NCI-H2029 (cell line): ENCODE data around the gene TMEM184A.

Source experiments
- DNase-seq: peaks from one replicate; lab custom pipeline; 2025; lab: John Stamatoyannopoulos, UW

Gene TMEM184A

GRCh38 chr7:1567896-1568510 is 12.0 kb upstream of the TMEM184A start:
- DNase-seq = no peak

GRCh38 chr7:1567049-1567771 is 11.2 kb upstream of the TMEM184A start:
- DNase-seq = no peak

- no peak for DNase-seq
Measured at GRCh38 chr7:1566687-1567048, 10.7 kb upstream of the TMEM184A start.

GRCh38 chr7:1564603-1565022 is 8.6 kb upstream of the TMEM184A start:
- no peak for DNase-seq

GRCh38 chr7:1563981-1564602 is 8.1 kb upstream of the TMEM184A start:
- DNase-seq = no peak

- DNase-seq = no peak
Measured at GRCh38 chr7:1562597-1563051, 6.6 kb upstream of the TMEM184A start.

- no peak for DNase-seq
Measured at GRCh38 chr7:1562116-1562515, 6.1 kb upstream of the TMEM184A start.

GRCh38 chr7:1561036-1561940 is 5.3 kb upstream of the TMEM184A start:
- DNase-seq = no peak

GRCh38 chr7:1560620-1561031 is 4.6 kb upstream of the TMEM184A start:
- no peak for DNase-seq

- no peak for DNase-seq
Measured at GRCh38 chr7:1559626-1560590, 3.9 kb upstream of the TMEM184A start.

GRCh38 chr7:1558841-1559625 is 3.0 kb upstream of the TMEM184A start:
- no peak for DNase-seq

GRCh38 chr7:1558181-1558811 is 2.3 kb upstream of the TMEM184A start:
- DNase-seq = no peak

GRCh38 chr7:1557771-1558170 is 1.8 kb upstream of the TMEM184A start:
- DNase-seq = no peak

GRCh38 chr7:1557006-1557405 is 1.0 kb upstream of the TMEM184A start:
- no peak for DNase-seq

- DNase-seq = peak; percentile 70
Measured at GRCh38 chr7:1555046-1555812, 776 bp downstream of the TMEM184A start.

GRCh38 chr7:1554333-1555045 is 1.5 kb downstream of the TMEM184A start:
- no peak for DNase-seq

- no peak for DNase-seq
Measured at GRCh38 chr7:1553512-1554210, 2.3 kb downstream of the TMEM184A start.

GRCh38 chr7:1552200-1552599 is 3.8 kb downstream of the TMEM184A start:
- DNase-seq = no peak
